ENCODE data around the gene CYB5D1.
A peak's percentile ranks its signal among the peaks of the same experiment; 100 is the strongest.
"Not testable (repeated sequence)": the region's sequence is repeated elsewhere in the genome, so short reads cannot be mapped to it uniquely, and the experiment has no call there.

Gene CYB5D1

GRCh38 chr17:7857713-7858521 is at the start of gene CYB5D1:
Gene CYB5D1 (plus strand): TSS chr17:7858003. CDS start chr17:7858135, 132 bp downstream.
- peak; percentile 46 to 85 for DNase-seq

GRCh38 chr17:7809086-7809790 is 48.6 kb upstream of the CYB5D1 start:
- no peak for DNase-seq

- DNase-seq = not testable (repeated sequence)
Measured at GRCh38 chr17:7809791-7810343, 47.9 kb upstream of the CYB5D1 start.

GRCh38 chr17:7811251-7811650 is 46.6 kb upstream of the CYB5D1 start:
- DNase-seq = no peak

GRCh38 chr17:7814969-7815368 is 42.8 kb upstream of the CYB5D1 start:
- DNase-seq = no peak

- no peak for DNase-seq
Measured at GRCh38 chr17:7816926-7817642, 40.7 kb upstream of the CYB5D1 start.

- DNase-seq = no peak
Measured at GRCh38 chr17:7817643-7817964, 40.2 kb upstream of the CYB5D1 start.

- DNase-seq = no peak
Measured at GRCh38 chr17:7818026-7818425, 39.8 kb upstream of the CYB5D1 start.

- no peak for DNase-seq
Measured at GRCh38 chr17:7818746-7819645, 38.8 kb upstream of the CYB5D1 start.

- DNase-seq = no peak
Measured at GRCh38 chr17:7820231-7820630, 37.6 kb upstream of the CYB5D1 start.

- DNase-seq = no peak
Measured at GRCh38 chr17:7822126-7822525, 35.7 kb upstream of the CYB5D1 start.

GRCh38 chr17:7823581-7824001 is 34.2 kb upstream of the CYB5D1 start:
- no peak for DNase-seq

GRCh38 chr17:7824021-7824924 is 33.5 kb upstream of the CYB5D1 start:
- DNase-seq = no peak

GRCh38 chr17:7825206-7825990 is 32.4 kb upstream of the CYB5D1 start:
- peak in 1 of 2 experiments; percentile 48 for DNase-seq

GRCh38 chr17:7830616-7831015 is 27.2 kb upstream of the CYB5D1 start:
- DNase-seq = no peak

- no peak for DNase-seq
Measured at GRCh38 chr17:7831233-7831632, 26.6 kb upstream of the CYB5D1 start.

- no peak for DNase-seq
Measured at GRCh38 chr17:7832431-7832830, 25.4 kb upstream of the CYB5D1 start.

GRCh38 chr17:7833011-7833794 is 24.6 kb upstream of the CYB5D1 start:
- DNase-seq = no peak

GRCh38 chr17:7833795-7834541 is 23.8 kb upstream of the CYB5D1 start, which contains the start of gene KDM6B:
Gene KDM6B (plus strand): TSS chr17:7834217. CDS start chr17:7845555, 11,338 bp downstream.
- DNase-seq = peak in 1 of 2 experiments; percentile 74
